Prostate gland (tissue), 2 donors: Measurements from ENCODE around the gene ZNF514. TPM values are rescaled to one million over a fixed set of nuclear protein-coding genes. Genes with fewer than 3 reads are reported as not detected.

Experiments
- DNase-seq: peaks from one replicate; pipeline ENCODE4 v3.0.0-alpha.2; 2019; ENCODE audit warnings: low spot score
- H3K27ac ChIP-seq, 2 donors: fragments of 200-600 bp; sonication (generic); 2 replicates each; pipeline ENCODE4 v1.5.1; 2017 to 2019
- H3K27me3 ChIP-seq: fragments of 200-600 bp; sonication (generic); replicated peaks from 2 replicates; pipeline ENCODE4 v1.5.1; 2019; ENCODE audit not compliant: insufficient read depth
- H3K36me3 ChIP-seq, 2 donors: fragments of 200-600 bp; sonication (generic); 1 replicate in 1 of 2; 2 replicates in 1 of 2; pipeline versions ENCODE4 v1.5.1 to v1.8.1; 2017 to 2019
- H3K4me1 ChIP-seq: fragments of 200-600 bp; sonication (generic); replicated peaks from 2 replicates; pipeline ENCODE4 v1.5.1; 2019
- H3K4me3 ChIP-seq, 2 donors: fragments of 200-600 bp; sonication (generic); 2 replicates each; pipeline ENCODE4 v1.5.1; 2017 to 2019
- H3K9me3 ChIP-seq: fragments of 200-600 bp; sonication (generic); 2 replicates; pipeline ENCODE4 v1.5.1; 2017
- CTCF ChIP-seq, 4 experiments: fragments of 200-600 bp in 2 of 4; fragments of 450-650 bp in 2 of 4; sonication (generic) in 2 of 4; IDR thresholded peaks; 1 replicate in 3 of 4; 2 replicates in 1 of 4; pipeline ENCODE4 v1.5.1; 2016 to 2019; ENCODE audit warnings: antibody characterized with exemption in 4 of 4, mild to moderate bottlenecking in 2 of 4, moderate library complexity in 2 of 4
- POLR2A ChIP-seq: fragments of 450-650 bp; IDR thresholded peaks from one replicate; pipeline ENCODE4 v1.6.1; 2016; ENCODE audit warnings: antibody characterized with exemption, mild to moderate bottlenecking
- POLR2AphosphoS5 ChIP-seq: sonication (generic); formaldehyde crosslinking; IDR thresholded peaks from one replicate; pipeline ENCODE4 v1.6.1; 2017; ENCODE audit warnings: antibody characterized with exemption
- WGBS: methylation state at CpG from one replicate; pipeline ENCODE4 v1.1.5; 2018; 5-methylcytosine and 5-hydroxymethylcytosine counted together
- intact Hi-C: fragments of 100-400 bp; cut with DNase I; formaldehyde crosslinking; loops from one replicate; pipeline ENCODE4 v1.14.2; 2022
- total RNA-seq, 2 donors: library from RNA; depleted of rRNA; stranded (reverse); fragments of >200 nt; gene quantifications; one replicate each; pipeline ENCODE4 v1.1.0, GENCODE V29; 2016

Gene ZNF514
- 10 to 100 TPM; 19.1 TPM for total RNA-seq

DNA sequence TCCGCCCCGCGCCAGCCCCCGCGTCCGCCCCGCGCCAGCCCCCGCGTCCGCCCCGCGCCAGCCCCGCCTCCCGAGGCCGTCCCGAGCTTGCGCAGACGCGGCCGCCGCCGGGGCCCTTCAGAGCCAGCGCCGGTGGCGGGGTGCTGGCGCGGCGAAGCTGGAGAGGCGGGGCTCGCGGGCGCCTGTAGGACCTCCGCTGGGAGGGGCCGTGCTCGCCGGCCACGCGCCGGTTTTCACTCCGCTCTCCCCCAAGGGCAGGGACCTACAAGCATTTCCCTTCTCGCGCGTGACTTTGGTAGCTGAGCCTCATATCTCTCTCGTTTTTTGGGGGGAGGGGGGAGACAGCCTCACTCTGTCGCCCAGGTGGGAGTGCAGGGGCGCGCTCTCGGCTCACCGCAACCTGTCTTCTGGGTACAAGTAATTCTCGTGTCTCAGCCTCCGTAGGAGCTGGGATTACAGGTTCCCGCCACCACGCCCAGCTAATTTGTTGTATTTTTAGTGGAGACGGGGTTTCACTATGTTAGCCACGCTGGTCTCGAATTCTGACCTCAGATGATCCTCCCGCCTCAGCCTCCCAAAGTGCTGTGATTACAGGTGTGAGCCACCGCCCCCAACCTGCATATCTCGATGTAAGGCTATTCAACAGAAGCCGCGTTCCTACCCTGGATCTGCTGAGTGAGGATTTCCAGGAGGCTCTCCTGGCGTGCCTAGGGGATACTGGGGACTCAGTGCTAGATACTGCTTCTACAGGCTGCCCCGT is at the start of gene ZNF514:
ZNF514 (minus strand) TSS at position 159 of the 760 bp plus-strand sequence. CDS start 6,595 bp downstream, outside the sequence.
- H3K27ac ChIP-seq, result peak within 1 kb of the TSS; percentile 73 to 82
- intact Hi-C loops, result no loop called here
- peaks cover 3% of the 10 kb centered on the region for H3K4me1 ChIP-seq
- H3K9me3 ChIP-seq, result no peaks in the 10 kb centered on the region
- TF ChIP-seq POLR2AphosphoS5 (no peak), POLR2A (no peak), CTCF (IDR thresholded peaks at IDR 0.05) (no peak)
- peak within 1 kb of the TSS; percentile 44 to 71 for H3K4me3 ChIP-seq
- WGBS, result 39% methylated on average over 13 of the region's 64 CpGs
- H3K27me3 ChIP-seq, result no peaks in the 10 kb centered on the region
- DNase-seq, result peak; percentile 70
- H3K36me3 ChIP-seq, result peaks cover 0 to 5% of the 10 kb centered on the region in 2 donors

DNA sequence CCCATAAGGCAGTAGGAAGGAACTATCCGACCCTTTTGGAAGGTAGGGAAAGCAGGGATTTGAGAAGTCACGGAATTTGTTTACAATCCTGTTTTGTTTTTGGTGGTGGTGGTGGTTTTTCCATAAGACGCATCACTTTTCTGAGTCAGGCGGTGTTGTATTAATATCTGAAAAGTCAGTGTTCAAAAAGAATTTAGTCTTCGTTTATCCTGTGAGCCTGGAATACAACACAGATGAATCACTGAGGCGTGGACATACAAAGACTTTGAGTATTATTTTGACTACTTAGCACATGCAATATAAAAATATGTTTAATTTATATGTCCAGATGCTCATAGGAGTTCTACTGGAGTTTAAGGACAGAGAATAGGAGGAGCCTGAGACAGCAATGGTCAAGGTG is 48.5 kb upstream of the ZNF514 start:
- WGBS, result 67% methylated on average over 6 of the region's 6 CpGs
- TF ChIP-seq POLR2AphosphoS5, result no peak
- no peak for TF ChIP-seq POLR2A
- TF ChIP-seq CTCF (IDR thresholded peaks at IDR 0.05), result no peak
- Histone ChIP-seq H3K9me3 (no peaks in the 10 kb centered on the region), H3K36me3 (peaks cover 0 to 2% of the 10 kb centered on the region in 2 donors), H3K4me3 (peak overlapping the region; percentile 53 to 56), H3K4me1 (no peaks in the 10 kb centered on the region), H3K27ac (no peak overlapping the region), H3K27me3 (no peaks in the 10 kb centered on the region)
- DNase-seq, result no peak
- intact Hi-C loops, result loop anchor here (5.0 to 10.0 kb wide), 2 partner anchors 41 to 137 kb away; partner anchors contain the start of gene ZNF2

GRCh38 chr2:95207111-95207961 is 47.7 kb upstream of the ZNF514 start, which contains the start of gene ZNF892:
Gene ZNF892, plus strand, starts transcription at chr2:95207521. Its CDS starts 295 bp downstream, at chr2:95207816.
- TF ChIP-seq POLR2AphosphoS5 (peak; percentile 90), POLR2A (peak; percentile 34), CTCF (IDR thresholded peaks at IDR 0.05) (peak in 3 of 4 experiments; percentile 38 to 57 (median 46))
- DNase-seq, result peak; percentile 92
- intact Hi-C loops, result loop anchor here (5.0 to 10.0 kb wide), 2 partner anchors 40 to 137 kb away; partner anchors contain the start of gene ZNF2
- H3K36me3 ChIP-seq, result no peaks in the 10 kb centered on the region
- no peaks in the 10 kb centered on the region for H3K4me1 ChIP-seq
- 1% methylated on average over 68 of the region's 74 CpGs for WGBS
- peak within 1 kb of the TSS; percentile 74 to 80 for H3K27ac ChIP-seq
- no peaks in the 10 kb centered on the region for H3K9me3 ChIP-seq
- peak within 1 kb of the TSS; percentile 53 to 56 for H3K4me3 ChIP-seq
- no peaks in the 10 kb centered on the region for H3K27me3 ChIP-seq

- H3K9me3 ChIP-seq, result no peaks in the 10 kb centered on the region
- no peaks in the 10 kb centered on the region for H3K36me3 ChIP-seq
- TF ChIP-seq CTCF (IDR thresholded peaks at IDR 0.05) (no peak), POLR2AphosphoS5 (no peak), POLR2A (no peak)
- H3K4me3 ChIP-seq, result no peak overlapping the region
- intact Hi-C loops, result loop anchor here (5.0 to 10.0 kb wide), 2 partner anchors 39 to 139 kb away; partner anchors contain the start of gene ZNF2
- H3K27ac ChIP-seq, result no peak overlapping the region
- no peaks in the 10 kb centered on the region for H3K4me1 ChIP-seq
- WGBS, result 29% methylated on average over 10 of the region's 10 CpGs
- H3K27me3 ChIP-seq, result no peaks in the 10 kb centered on the region
- DNase-seq, result no peak
These were observed 46.4 kb upstream of the ZNF514 start for GRCh38 chr2:95206096-95206495.
